ENCODE results near the gene ALK.
A peak's percentile ranks its signal among the peaks of the same experiment; 100 is the strongest.

The ALK gene

DNA sequence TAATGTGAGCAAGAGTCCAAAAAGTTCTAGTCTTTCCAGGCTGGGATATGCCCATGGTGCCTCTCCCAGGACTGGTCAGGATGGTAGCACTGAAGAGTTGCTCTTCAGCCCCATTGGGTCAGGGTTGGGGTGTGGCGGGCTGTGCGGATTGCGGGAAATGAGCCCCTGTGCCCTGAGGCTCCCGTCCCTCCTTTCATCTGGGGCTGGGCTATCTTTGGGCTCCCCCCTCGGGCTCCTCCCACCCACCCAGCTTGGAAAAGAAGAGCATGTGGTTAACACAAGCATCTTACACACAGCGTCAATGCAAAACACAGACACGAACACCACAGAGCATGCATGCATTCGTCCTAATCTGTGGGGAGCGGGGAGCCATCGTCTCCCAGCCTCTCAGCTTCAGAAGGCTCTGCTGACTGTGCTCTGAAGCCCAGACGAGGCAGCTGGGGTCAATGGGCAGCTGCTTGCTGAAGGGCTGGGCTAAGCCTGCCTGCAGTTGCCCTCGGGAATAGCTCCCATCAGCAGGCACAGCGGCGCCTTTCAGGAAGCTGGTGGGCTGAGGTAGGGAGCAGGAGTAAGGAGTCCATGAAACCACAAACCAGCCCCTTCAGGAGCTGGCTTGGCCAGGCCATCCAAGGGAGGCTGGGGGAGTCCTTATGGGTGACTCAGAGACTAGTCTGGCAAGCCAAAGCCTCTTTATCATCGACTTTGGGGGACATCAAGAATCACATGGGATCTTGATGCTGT lies 693.3 kb downstream of the ALK start:
- no peak for DNase-seq (ENCODE audit: low read depth)
- TF ChIP-seq CTCF (IDR thresholded peaks at IDR 0.05; ENCODE audit: control insufficient read depth, insufficient read depth, low read depth, low read length, missing control alignments), result no peak
- no peak overlapping the region for H3K4me3 ChIP-seq (ENCODE audit: control insufficient read depth, low read depth, low read length)

GRCh38 chr2:29226808-29227207 lies 694.6 kb downstream of the ALK start:
- DNase-seq (ENCODE audit: low read depth), result no peak
- no peak overlapping the region for H3K4me3 ChIP-seq (ENCODE audit: control insufficient read depth, low read depth, low read length)
- TF ChIP-seq CTCF (IDR thresholded peaks at IDR 0.05; ENCODE audit: control insufficient read depth, insufficient read depth, low read depth, low read length, missing control alignments), result no peak

DNA sequence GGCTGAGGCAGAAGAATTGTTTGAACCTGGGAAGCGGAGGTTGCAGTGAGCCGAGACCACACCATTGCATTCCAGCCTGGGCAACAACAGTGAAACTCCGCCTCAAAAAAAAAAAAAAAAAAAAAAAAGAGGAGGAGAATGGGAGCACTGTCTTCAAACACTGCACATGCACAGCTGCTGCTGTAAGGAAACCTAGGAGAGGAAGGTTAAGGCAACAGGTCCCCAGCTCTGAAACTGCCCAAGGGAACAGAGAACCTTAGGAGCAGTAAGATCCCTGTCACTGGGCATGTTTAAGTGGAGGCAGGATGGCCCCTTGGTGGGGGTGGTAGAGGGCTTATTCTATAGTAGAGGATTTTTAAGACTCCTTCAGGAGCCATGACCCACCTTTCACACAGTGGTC lies 695.0 kb downstream of the ALK start:
- no peak overlapping the region for H3K4me3 ChIP-seq (ENCODE audit: control insufficient read depth, low read depth, low read length)
- no peak for TF ChIP-seq CTCF (IDR thresholded peaks at IDR 0.05; ENCODE audit: control insufficient read depth, insufficient read depth, low read depth, low read length, missing control alignments)
- no peak for DNase-seq (ENCODE audit: low read depth)

DNA sequence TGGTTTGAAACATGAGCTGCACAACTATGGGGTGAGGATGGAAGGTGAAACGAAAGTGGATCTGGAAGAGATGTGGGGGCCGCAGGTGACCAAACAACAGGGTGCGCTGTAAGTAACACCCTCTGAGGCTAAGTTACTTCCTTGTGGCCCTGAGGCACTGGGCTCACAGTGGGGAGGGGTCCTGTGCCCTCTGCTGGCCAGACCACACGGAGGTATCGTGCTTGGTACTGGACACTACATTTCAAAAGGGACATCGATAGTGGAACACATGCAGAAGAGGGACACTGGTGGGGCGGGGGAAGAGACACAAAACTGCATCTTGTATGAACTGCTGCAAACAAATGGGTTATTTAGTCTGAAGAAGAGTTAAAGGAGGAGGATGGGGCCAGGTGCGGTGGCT lies 695.6 kb downstream of the ALK start:
- no peak overlapping the region for H3K4me3 ChIP-seq (ENCODE audit: control insufficient read depth, low read depth, low read length)
- no peak for TF ChIP-seq CTCF (IDR thresholded peaks at IDR 0.05; ENCODE audit: control insufficient read depth, insufficient read depth, low read depth, low read length, missing control alignments)
- no peak for DNase-seq (ENCODE audit: low read depth)

DNA sequence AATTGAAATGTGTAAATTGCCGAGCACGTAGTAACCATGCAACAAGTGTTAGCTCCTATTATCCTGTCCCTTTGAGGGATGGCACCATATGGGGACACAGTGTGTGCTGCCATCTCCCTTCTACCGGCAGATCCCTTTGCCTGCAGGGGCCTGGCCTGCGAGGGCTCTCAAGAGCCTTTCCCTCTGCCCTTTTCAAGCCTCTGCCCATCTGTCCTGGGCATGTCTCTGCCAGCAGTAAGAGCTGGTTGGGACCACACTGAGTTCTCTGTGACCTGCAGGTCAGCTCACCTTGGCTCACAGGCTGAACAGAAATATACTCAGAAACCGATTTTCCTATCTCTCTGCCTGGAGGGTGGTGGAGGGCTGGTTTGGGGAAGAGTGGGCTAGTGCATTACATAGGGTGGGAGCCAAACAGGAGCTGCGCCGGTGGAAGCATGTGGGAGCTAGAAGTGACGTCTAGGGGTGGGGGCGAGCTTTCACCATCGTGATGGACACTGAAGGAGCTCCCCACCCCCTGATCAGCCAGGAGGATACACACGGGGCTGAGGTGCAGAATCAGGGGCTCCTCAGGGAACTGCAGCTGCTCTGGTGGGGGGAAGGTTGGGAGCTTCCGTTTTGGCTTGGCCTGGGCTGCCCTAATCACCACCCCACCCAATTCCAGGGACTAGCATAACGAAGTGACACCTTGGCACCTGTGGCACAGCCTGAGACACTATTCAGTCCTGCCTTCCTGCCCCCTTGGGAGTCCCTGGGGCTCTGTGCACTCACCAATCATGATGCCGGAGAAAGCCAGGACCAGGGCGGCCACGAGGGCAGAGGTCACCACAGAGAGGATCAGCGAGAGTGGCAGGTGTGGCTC lies 696.5 kb downstream of the ALK start:
- no peak for TF ChIP-seq CTCF (IDR thresholded peaks at IDR 0.05; ENCODE audit: control insufficient read depth, insufficient read depth, low read depth, low read length, missing control alignments)
- DNase-seq (ENCODE audit: low read depth), result no peak
- H3K4me3 ChIP-seq (ENCODE audit: control insufficient read depth, low read depth, low read length), result no peak overlapping the region

- DNase-seq (ENCODE audit: low read depth), result peak; percentile 8
- no peak for TF ChIP-seq CTCF (IDR thresholded peaks at IDR 0.05; ENCODE audit: control insufficient read depth, insufficient read depth, low read depth, low read length, missing control alignments)
- H3K4me3 ChIP-seq (ENCODE audit: control insufficient read depth, low read depth, low read length), result no peak overlapping the region
Observed at GRCh38 chr2:29223851-29224692, 697.3 kb downstream of the ALK start.

Measured in AG09309 (cell line).